Transverse colon (tissue), 4 donors: ENCODE results near the gene RPE. TPM values are rescaled to one million over a fixed set of nuclear protein-coding genes. Genes with fewer than 3 reads are reported as not detected.

Experiments used
- DNase-seq: peaks from one replicate; pipeline ENCODE4 v3.0.0-alpha.2; 2019
- H3K27ac ChIP-seq, 4 donors: fragments of 200-600 bp; sonication (generic); 2 replicates each; pipeline ENCODE4 v1.5.1; 2016 to 2018; ENCODE audit warnings: inconsistent platforms in 4 of 4
- H3K27me3 ChIP-seq: fragments of 200-600 bp; sonication (generic); 2 replicates; pipeline ENCODE4 v1.5.1; 2017; ENCODE audit warnings: inconsistent platforms
- H3K36me3 ChIP-seq, 4 donors: fragments of 200-600 bp; sonication (generic); 2 replicates each; pipeline ENCODE4 v1.5.1; 2017 to 2019; ENCODE audit warnings: inconsistent platforms in 4 of 4
- H3K4me1 ChIP-seq, 4 donors: fragments of 200-600 bp; sonication (generic); 2 replicates each; pipeline ENCODE4 v1.5.1; 2017 to 2020; ENCODE audit warnings: inconsistent platforms in 4 of 4
- H3K4me3 ChIP-seq, 4 donors: fragments of 200-600 bp; sonication (generic); 1 replicate in 1 of 4; 2 replicates in 3 of 4; pipeline versions ENCODE4 v1.5.1 to v1.6.1; 2017 to 2019; ENCODE audit warnings: inconsistent platforms in 4 of 4
- H3K9me3 ChIP-seq, 2 donors: fragments of 200-600 bp; sonication (generic); 2 replicates each; pipeline ENCODE4 v1.5.1; 2017 to 2019; ENCODE audit warnings: inconsistent platforms in 2 of 2
- CTCF ChIP-seq, 5 experiments: fragments of 200-600 bp in 3 of 5; fragments of 450-650 bp in 2 of 5; sonication (generic) in 3 of 5; IDR thresholded peaks; 1 replicate in 2 of 5; 2 replicates in 3 of 5; pipeline ENCODE4 v1.5.1; 2016 to 2017; ENCODE audit warnings: antibody characterized with exemption in 5 of 5, inconsistent platforms in 3 of 5, mild to moderate bottlenecking in 2 of 5, moderate library complexity in 1 of 5
- EP300 ChIP-seq: sonication (generic); formaldehyde crosslinking; IDR thresholded peaks from one replicate; pipeline ENCODE4 v1.6.1; 2017; ENCODE audit warnings: antibody characterized with exemption, low read depth
- POLR2A ChIP-seq: fragments of 450-650 bp; IDR thresholded peaks from one replicate; pipeline ENCODE4 v1.6.1; 2016; ENCODE audit warnings: antibody characterized with exemption, mild to moderate bottlenecking, moderate library complexity
- POLR2AphosphoS5 ChIP-seq, 3 donors: sonication (generic); formaldehyde crosslinking; IDR thresholded peaks; one replicate each; pipeline ENCODE4 v1.6.1; 2016; ENCODE audit warnings: antibody characterized with exemption in 3 of 3
- WGBS, 2 donors: methylation state at CpG; one replicate each; pipeline ENCODE4 v1.1.5; 2018; ENCODE audit warnings: low coverage in 1 of 2; 5-methylcytosine and 5-hydroxymethylcytosine counted together
- in situ Hi-C, 4 donors: fragments of 200-750 bp; cut with MboI; loops; one replicate each; pipeline versions ENCODE4 v1.15.0 to v1.15.1; 2017; ENCODE audit warnings: low sequenced_read_pairs in 3 of 4, low pct_ligation_motif_present in 1 of 4, low pct_unique_long_range_greater_than_20kb in 1 of 4
- intact Hi-C: fragments of 100-400 bp; cut with DNase I; formaldehyde crosslinking; loops from one replicate; pipeline ENCODE4 v1.15.1; 2023; ENCODE audit warnings: low total_unique reads
- total RNA-seq, 4 donors: library from RNA; depleted of rRNA; stranded (reverse); fragments of >200 nt; gene quantifications; one replicate each; pipeline ENCODE4 v1.1.0, GENCODE V29; 2016

The RPE gene
- total RNA-seq, 4 donors from 2014 or later: 13.1 to 50.0 (median 30.1) TPM

- Histone ChIP-seq H3K9me3 (no peaks in the 10 kb centered on the region), H3K36me3 (no peaks in the 10 kb centered on the region), H3K27me3 (no peaks in the 10 kb centered on the region), H3K4me1 (no peaks in the 10 kb centered on the region), H3K4me3 (no peak overlapping the region), H3K27ac (no peak overlapping the region)
- WGBS, 2 donors: 56% methylated on average over 4 of the region's 4 CpGs
- intact Hi-C loops (loop anchor here (5.0 kb wide), 1 partner anchor 447 kb away; no protein-coding TSS in a partner anchor), in situ Hi-C loops (loop anchor here in 2 of 4 donors (5.0 to 10.0 kb wide), 2 partner anchors 227 to 234 kb away; no protein-coding TSS in a partner anchor)
- DNase-seq: no peak
- TF ChIP-seq POLR2AphosphoS5 (IDR thresholded peaks at IDR 0.05) (no peak), CTCF (IDR thresholded peaks at IDR 0.05) (no peak), POLR2A (no peak), EP300 (no peak)
Measured at GRCh38 chr2:209970711-209971110, 31.7 kb upstream of the RPE start.

- WGBS, 2 donors: 3 to 11% methylated on average over 1 of the region's 1 CpG
- TF ChIP-seq CTCF (IDR thresholded peaks at IDR 0.05) (no peak), POLR2AphosphoS5 (IDR thresholded peaks at IDR 0.05) (no peak), POLR2A (no peak), EP300 (no peak)
- Histone ChIP-seq H3K4me1 (no peaks in the 10 kb centered on the region), H3K27me3 (no peaks in the 10 kb centered on the region), H3K27ac (no peak overlapping the region), H3K36me3 (no peaks in the 10 kb centered on the region), H3K9me3 (no peaks in the 10 kb centered on the region), H3K4me3 (no peak overlapping the region)
- DNase-seq: no peak
- in situ Hi-C loops: loop anchor here in 2 of 4 donors (5.0 to 10.0 kb wide), 2 partner anchors 224 to 231 kb away; no protein-coding TSS in a partner anchor
- intact Hi-C loops: loop anchor here (5.0 kb wide), 1 partner anchor 444 kb away; no protein-coding TSS in a partner anchor
Measured at GRCh38 chr2:209973328-209973727, 29.1 kb upstream of the RPE start.

- Histone ChIP-seq H3K27ac (no peak overlapping the region), H3K27me3 (no peaks in the 10 kb centered on the region), H3K36me3 (no peaks in the 10 kb centered on the region), H3K4me1 (no peaks in the 10 kb centered on the region), H3K4me3 (no peak overlapping the region), H3K9me3 (no peaks in the 10 kb centered on the region)
- WGBS, 2 donors: 31% methylated on average over 1 of the region's 1 CpG
- in situ Hi-C loops: loop anchor here in 2 of 4 donors (5.0 to 10.0 kb wide), 2 partner anchors 223 to 230 kb away; no protein-coding TSS in a partner anchor
- intact Hi-C loops: loop anchor here (5.0 kb wide), 1 partner anchor 443 kb away; no protein-coding TSS in a partner anchor
- TF ChIP-seq POLR2A: no peak
- TF ChIP-seq EP300: no peak
- no peak for TF ChIP-seq POLR2AphosphoS5 (IDR thresholded peaks at IDR 0.05)
- no peak for TF ChIP-seq CTCF (IDR thresholded peaks at IDR 0.05)
- DNase-seq: no peak
Measured at GRCh38 chr2:209974576-209974975, 27.9 kb upstream of the RPE start.

- Histone ChIP-seq H3K27ac (no peak overlapping the region), H3K4me1 (no peaks in the 10 kb centered on the region), H3K27me3 (no peaks in the 10 kb centered on the region), H3K9me3 (no peaks in the 10 kb centered on the region), H3K4me3 (no peak overlapping the region), H3K36me3 (no peaks in the 10 kb centered on the region)
- WGBS, 2 donors: 55 to 80% methylated on average over 2 to 9 of the region's 9 CpGs
- intact Hi-C loops: loop anchor here (2.0 kb wide), 1 partner anchor 222 kb away; no protein-coding TSS in a partner anchor
- TF ChIP-seq POLR2AphosphoS5 (IDR thresholded peaks at IDR 0.05) (no peak), CTCF (IDR thresholded peaks at IDR 0.05) (no peak), POLR2A (no peak), EP300 (no peak)
- no peak for DNase-seq
- in situ Hi-C loops: loop anchor here in 3 of 4 donors (5.0 to 10.0 kb wide), 2 partner anchors 220 to 228 kb away; no protein-coding TSS in a partner anchor
Measured at GRCh38 chr2:209976698-209977385, 25.6 kb upstream of the RPE start.
